ENCODE data around the gene AKAP1. TPM values are rescaled to one million over a fixed set of nuclear protein-coding genes. Genes with fewer than 3 reads are reported as not detected.
A peak's percentile ranks its signal among the peaks of the same experiment; 100 is the strongest.

AKAP1 gene
- total RNA-seq, 4 donors from 2014 or later = 45.8 to 68.2 (median 54.9) TPM

DNA sequence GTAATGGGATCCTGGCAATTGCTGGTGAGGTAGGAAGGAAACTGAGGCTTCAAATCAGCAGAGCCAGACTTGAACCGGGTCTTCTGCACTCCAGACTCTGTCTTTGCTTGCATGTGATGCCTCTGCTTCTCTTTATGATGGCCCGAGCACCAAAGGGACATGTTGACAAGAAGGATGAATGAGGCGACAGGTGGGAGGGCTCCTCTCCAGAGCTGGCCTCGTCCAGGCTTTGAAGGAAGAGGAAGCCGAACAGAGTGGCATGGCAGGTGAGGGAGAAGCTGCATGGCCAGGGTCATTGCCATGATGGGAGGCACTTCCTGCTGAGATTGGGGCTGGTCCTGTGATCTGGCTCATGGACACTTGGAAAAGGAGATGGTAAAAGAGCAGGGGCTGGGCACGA is 40.8 kb downstream of the AKAP1 start:
- intact Hi-C loops (cut with DNase I; ENCODE audit: low total_unique reads) = loop anchor here (10.0 kb wide), 1 partner anchor 629 kb away; no protein-coding TSS in a partner anchor
- TF ChIP-seq POLR2A (IDR thresholded peaks at IDR 0.05) = no peak
- TF ChIP-seq, protein P1, sequence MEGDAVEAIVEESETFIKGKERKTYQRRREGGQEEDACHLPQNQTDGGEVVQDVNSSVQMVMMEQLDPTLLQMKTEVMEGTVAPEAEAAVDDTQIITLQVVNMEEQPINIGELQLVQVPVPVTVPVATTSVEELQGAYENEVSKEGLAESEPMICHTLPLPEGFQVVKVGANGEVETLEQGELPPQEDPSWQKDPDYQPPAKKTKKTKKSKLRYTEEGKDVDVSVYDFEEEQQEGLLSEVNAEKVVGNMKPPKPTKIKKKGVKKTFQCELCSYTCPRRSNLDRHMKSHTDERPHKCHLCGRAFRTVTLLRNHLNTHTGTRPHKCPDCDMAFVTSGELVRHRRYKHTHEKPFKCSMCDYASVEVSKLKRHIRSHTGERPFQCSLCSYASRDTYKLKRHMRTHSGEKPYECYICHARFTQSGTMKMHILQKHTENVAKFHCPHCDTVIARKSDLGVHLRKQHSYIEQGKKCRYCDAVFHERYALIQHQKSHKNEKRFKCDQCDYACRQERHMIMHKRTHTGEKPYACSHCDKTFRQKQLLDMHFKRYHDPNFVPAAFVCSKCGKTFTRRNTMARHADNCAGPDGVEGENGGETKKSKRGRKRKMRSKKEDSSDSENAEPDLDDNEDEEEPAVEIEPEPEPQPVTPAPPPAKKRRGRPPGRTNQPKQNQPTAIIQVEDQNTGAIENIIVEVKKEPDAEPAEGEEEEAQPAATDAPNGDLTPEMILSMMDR (IDR thresholded peaks at IDR 0.05) = no peak
- no peak overlapping the region for H3K4me3 ChIP-seq (ENCODE audit: low read depth, poor library complexity, severe bottlenecking)
- 88 to 97% methylated on average over 6 of the region's 6 CpGs for WGBS, 2 donors
- DNase-seq (ENCODE audit: low spot score in 2 of 2) = no peak

DNA sequence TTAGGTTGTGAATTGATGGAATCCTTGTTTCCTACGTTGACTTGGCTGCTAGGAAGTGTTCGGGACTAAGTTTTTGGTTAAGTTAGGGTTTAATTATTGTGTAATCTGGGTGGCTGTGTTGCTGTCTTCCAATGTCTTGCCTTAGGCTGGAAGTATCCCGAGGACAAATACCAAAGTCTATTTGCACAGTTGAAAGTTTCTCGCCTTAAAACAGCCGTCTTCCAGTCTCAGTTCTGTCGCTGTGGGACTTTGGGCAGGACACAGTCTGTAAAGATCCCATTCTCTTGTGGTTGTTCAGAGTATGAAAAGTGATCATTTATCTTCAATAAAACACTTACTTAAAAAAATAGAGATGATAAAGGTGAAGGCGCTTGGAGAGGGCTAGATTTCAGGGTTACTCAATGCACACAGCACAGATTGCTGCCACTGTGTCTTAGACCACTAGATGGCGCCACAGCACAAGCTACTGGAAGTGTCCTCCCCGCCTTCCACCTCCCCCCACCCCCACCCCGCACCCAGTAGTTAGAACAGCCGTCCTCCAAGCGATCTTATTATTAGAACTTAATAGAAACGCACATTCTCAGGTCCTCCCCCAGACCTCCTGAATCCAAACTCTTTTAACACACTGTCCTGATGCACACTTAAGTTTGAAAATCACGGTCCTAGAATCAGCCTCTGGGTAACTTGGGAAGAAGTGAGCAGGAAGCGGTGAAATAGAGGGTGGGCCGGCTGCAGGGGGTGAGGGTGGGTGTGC is 45.8 kb downstream of the AKAP1 start:
- peak; percentile 84 to 95 for DNase-seq (ENCODE audit: low spot score in 2 of 2)
- 19 to 21% methylated on average over 16 of the region's 16 CpGs for WGBS, 2 donors
- intact Hi-C loops (cut with DNase I; ENCODE audit: low total_unique reads) = loop anchor here (10.0 kb wide), 2 partner anchors 114 to 544 kb away; no protein-coding TSS in a partner anchor
- TF ChIP-seq, protein P1 (IDR thresholded peaks at IDR 0.05) = no peak
- TF ChIP-seq POLR2A (IDR thresholded peaks at IDR 0.05) = no peak
- H3K4me3 ChIP-seq (ENCODE audit: low read depth, poor library complexity, severe bottlenecking) = no peak overlapping the region

DNA sequence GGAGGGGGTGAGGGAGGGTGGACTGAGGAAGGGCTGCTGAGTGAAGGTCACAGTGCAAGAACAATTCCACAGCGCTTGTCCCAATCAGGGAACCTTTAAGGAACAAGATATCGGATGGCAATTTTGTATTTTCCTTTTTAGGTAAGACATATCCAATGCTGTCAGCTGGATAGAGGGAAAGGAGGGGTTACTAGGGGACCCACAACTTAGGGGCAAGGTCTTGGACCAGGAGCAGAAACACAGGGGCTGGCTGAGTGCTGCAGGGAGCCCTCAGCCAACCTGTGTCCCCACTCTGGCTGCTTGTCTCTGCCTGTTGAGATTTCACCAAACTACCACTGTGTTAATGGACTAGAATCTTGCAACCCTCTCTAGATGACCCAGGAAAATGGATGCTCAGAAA is 47.6 kb downstream of the AKAP1 start:
- TF ChIP-seq, protein P1 (IDR thresholded peaks at IDR 0.05) = no peak
- no peak for TF ChIP-seq POLR2A (IDR thresholded peaks at IDR 0.05)
- 80 to 88% methylated on average over 2 of the region's 2 CpGs for WGBS, 2 donors

DNA sequence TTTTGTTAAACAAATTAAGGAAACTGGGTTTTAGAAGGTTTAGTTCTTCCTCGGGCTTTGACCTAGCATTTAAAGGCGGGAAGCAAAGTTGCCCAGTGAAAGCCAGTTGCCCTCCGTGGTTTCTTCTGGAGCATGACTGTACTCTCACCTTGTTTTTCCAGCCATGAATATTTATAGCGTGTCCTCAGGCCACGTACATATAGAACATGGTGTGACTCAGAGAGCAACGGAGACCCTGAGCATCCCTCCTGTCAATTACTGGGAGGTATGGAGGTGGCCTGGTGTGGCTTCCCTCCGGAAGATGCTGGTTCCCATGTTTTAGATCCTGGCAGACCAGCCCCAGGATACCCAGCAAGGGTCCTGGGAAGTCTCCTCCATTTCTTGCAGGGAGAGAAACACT is 48.4 kb downstream of the AKAP1 start:
- no peak overlapping the region for H3K4me3 ChIP-seq (ENCODE audit: low read depth, poor library complexity, severe bottlenecking)
- no peak for DNase-seq (ENCODE audit: low spot score in 2 of 2)
- 79% methylated on average over 7 of the region's 7 CpGs for WGBS, 2 donors
- intact Hi-C loops (cut with DNase I; ENCODE audit: low total_unique reads) = loop anchor here (10.0 kb wide), 2 partner anchors 111 to 541 kb away; no protein-coding TSS in a partner anchor
- TF ChIP-seq POLR2A (IDR thresholded peaks at IDR 0.05) = no peak
- TF ChIP-seq, protein P1 (IDR thresholded peaks at IDR 0.05) = no peak

More for the DNA sequence above, 47.6 kb downstream of the AKAP1 start:
- intact Hi-C loops (cut with DNase I; ENCODE audit: low total_unique reads) = loop anchor here (10.0 kb wide), 2 partner anchors 112 to 542 kb away; no protein-coding TSS in a partner anchor
- H3K4me3 ChIP-seq (ENCODE audit: low read depth, poor library complexity, severe bottlenecking) = no peak overlapping the region
- DNase-seq (ENCODE audit: low spot score in 2 of 2) = no peak

DNA sequence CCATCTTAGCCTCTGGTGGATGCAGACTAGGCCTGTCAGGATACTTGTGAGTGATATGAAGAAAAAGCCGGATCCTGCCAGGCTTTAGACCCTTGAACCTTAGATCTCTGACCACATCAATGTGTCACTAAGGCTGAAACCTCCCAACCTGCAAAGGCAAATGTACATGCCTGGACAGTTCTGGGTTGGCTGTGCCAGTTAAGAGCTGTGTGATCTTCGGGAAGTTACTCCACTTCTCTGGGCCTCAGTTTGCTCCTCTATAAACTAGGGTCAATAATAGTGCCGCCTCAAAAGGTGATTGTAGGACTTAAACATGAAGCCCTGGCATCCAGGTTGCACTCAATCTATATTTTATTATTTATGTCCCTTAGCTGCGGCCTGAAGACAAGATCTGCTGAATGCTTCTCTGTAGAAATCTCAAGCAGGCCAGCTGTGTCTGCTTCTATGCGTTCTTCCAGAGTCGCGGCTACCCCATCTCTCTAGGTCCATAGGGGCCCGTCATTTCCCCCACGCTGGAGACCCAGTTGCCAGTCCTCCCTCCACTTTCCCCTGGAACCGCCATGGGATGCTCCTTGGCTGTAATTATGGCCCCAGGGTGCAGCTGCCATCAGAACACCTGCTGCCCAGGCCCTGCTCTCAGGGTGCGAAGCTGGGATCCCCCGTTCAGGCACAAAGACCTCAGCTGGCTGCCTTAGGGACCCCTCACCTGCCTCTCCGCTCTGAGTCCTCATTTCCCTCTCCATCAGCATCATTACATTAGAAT is 50.2 kb downstream of the AKAP1 start:
- no peak for DNase-seq (ENCODE audit: low spot score in 2 of 2)
- WGBS, 2 donors = 90 to 93% methylated on average over 13 of the region's 13 CpGs
- no peak overlapping the region for H3K4me3 ChIP-seq (ENCODE audit: low read depth, poor library complexity, severe bottlenecking)
- intact Hi-C loops (cut with DNase I; ENCODE audit: low total_unique reads) = loop anchor here (10.0 kb wide), 2 partner anchors 110 to 540 kb away; no protein-coding TSS in a partner anchor
- TF ChIP-seq POLR2A (IDR thresholded peaks at IDR 0.05) = no peak
- TF ChIP-seq, protein P1 (IDR thresholded peaks at IDR 0.05) = no peak
